OCI-LY1 (cell line): ENCODE data around the gene SPECC1L.

Source experiments
- H2AFZ ChIP-seq: fragments of 200-600 bp; sonication (generic), shearing (Covaris generic); 2 replicates; pipeline ENCODE4 v1.6.0; 2014; ENCODE audit warnings: antibody characterized with exemption, mild to moderate bottlenecking, low read length
- H3F3A ChIP-seq: fragments of 200-600 bp; sonication (generic), shearing (Covaris generic); 2 replicates; pipeline ENCODE4 v1.6.0; 2014; ENCODE audit warnings: mild to moderate bottlenecking, antibody characterized with exemption, low read length, moderate library complexity; ENCODE audit not compliant: insufficient read depth
- H3K27ac ChIP-seq: fragments of 200-600 bp; sonication (generic); 2 replicates; pipeline ENCODE4 v1.5.1; 2014; ENCODE audit warnings: low read length, mixed run types, mild to moderate bottlenecking, low read depth; ENCODE audit not compliant: poor library complexity, severe bottlenecking
- H3K27me3 ChIP-seq: fragments of 200-600 bp; sonication (generic); 2 replicates; pipeline ENCODE4 v1.6.0; 2014; ENCODE audit warnings: antibody characterized with exemption, mild to moderate bottlenecking, low read length, moderate library complexity; ENCODE audit not compliant: insufficient read depth
- H3K36me3 ChIP-seq: fragments of 200-600 bp; sonication (generic); 2 replicates; pipeline ENCODE4 v1.6.1; 2014; ENCODE audit warnings: mild to moderate bottlenecking, antibody characterized with exemption, low read length, moderate library complexity, mixed read lengths; ENCODE audit not compliant: insufficient read depth
- H3K4me1 ChIP-seq: fragments of 200-600 bp; sonication (generic); 2 replicates; pipeline ENCODE4 v1.5.1; 2014; ENCODE audit warnings: mild to moderate bottlenecking, low read length, moderate library complexity; ENCODE audit not compliant: insufficient read depth, severe bottlenecking
- H3K4me2 ChIP-seq: fragments of 200-600 bp; sonication (generic), shearing (Covaris generic); 2 replicates; pipeline ENCODE4 v1.6.1; 2014; ENCODE audit warnings: low read length
- H3K4me3 ChIP-seq: fragments of 200-600 bp; sonication (generic); 2 replicates; pipeline ENCODE4 v1.5.1; 2014; ENCODE audit warnings: low read length, low read depth, mild to moderate bottlenecking, mixed read lengths; ENCODE audit not compliant: poor library complexity, severe bottlenecking
- H3K79me2 ChIP-seq: fragments of 200-600 bp; shearing (Covaris generic); 2 replicates; pipeline ENCODE4 v1.6.1; 2016; ENCODE audit warnings: mixed run types, low read length, mixed read lengths; ENCODE audit not compliant: insufficient read depth
- H3K9ac ChIP-seq: fragments of 200-600 bp; sonication (generic), shearing (Covaris generic); 2 replicates; pipeline ENCODE4 v1.6.1; 2014; ENCODE audit warnings: mild to moderate bottlenecking, low read length, mixed read lengths
- H3K9me2 ChIP-seq: fragments of 200-600 bp; sonication (generic), shearing (Covaris generic); 2 replicates; pipeline ENCODE4 v1.6.1; 2014; ENCODE audit warnings: low read depth, mild to moderate bottlenecking, low read length, mixed read lengths
- H3K9me3 ChIP-seq: fragments of 200-600 bp; shearing (Covaris generic); 2 replicates; pipeline ENCODE4 v1.6.1; 2014; ENCODE audit warnings: low read length, mixed read lengths
- H4K20me1 ChIP-seq: fragments of 200-600 bp; sonication (generic), shearing (Covaris generic); 2 replicates; pipeline ENCODE4 v1.6.0; 2016; ENCODE audit warnings: mild to moderate bottlenecking, low read length; ENCODE audit not compliant: insufficient read depth
- EZH2 ChIP-seq: fragments of 200-600 bp; sonication (generic), shearing (Covaris generic); IDR thresholded peaks from 2 replicates; pipeline ENCODE4 v1.8.0; 2017; ENCODE audit warnings: borderline replicate concordance, mixed run types, mild to moderate bottlenecking, antibody characterized with exemption, low read length, moderate library complexity, mixed read lengths
- TF ChIP-seq, protein P1 (sequence below): fragments of 200-600 bp; sonication (generic), shearing (Covaris generic); IDR thresholded peaks from 2 replicates; pipeline ENCODE4 v1.5.1; 2017; ENCODE audit warnings: mild to moderate bottlenecking, antibody characterized with exemption, low read length, moderate library complexity, mixed read lengths

Gene SPECC1L

GRCh38 chr22:24225951-24226350 lies 44.7 kb upstream of the SPECC1L start:
- Histone ChIP-seq H4K20me1 (no peaks in the 10 kb centered on the region), H3K4me3 (no peak overlapping the region), H3K4me2 (no peak overlapping the region), H3K9ac (no peak overlapping the region), H3K4me1 (no peaks in the 10 kb centered on the region), H3K27me3 (no peaks in the 10 kb centered on the region; the same call in 1 of the 2 replicates), H2AFZ (no peak overlapping the region), H3K9me2 (no peaks in the 10 kb centered on the region), H3K27ac (no peak overlapping the region), H3K36me3 (no peaks in the 10 kb centered on the region), H3K79me2 (no peaks in the 10 kb centered on the region), H3F3A (no peaks in the 10 kb centered on the region), H3K9me3 (no peaks in the 10 kb centered on the region)
- no peak for TF ChIP-seq EZH2

GRCh38 chr22:24230911-24231656 lies 39.5 kb upstream of the SPECC1L start:
- H3K27ac ChIP-seq = no peak overlapping the region
- no peaks in the 10 kb centered on the region for H3F3A ChIP-seq
- H3K4me2 ChIP-seq = no peak overlapping the region
- H3K36me3 ChIP-seq = no peaks in the 10 kb centered on the region
- no peaks in the 10 kb centered on the region for H4K20me1 ChIP-seq
- H2AFZ ChIP-seq = no peak overlapping the region
- no peak for TF ChIP-seq EZH2
- TF ChIP-seq, protein P1, sequence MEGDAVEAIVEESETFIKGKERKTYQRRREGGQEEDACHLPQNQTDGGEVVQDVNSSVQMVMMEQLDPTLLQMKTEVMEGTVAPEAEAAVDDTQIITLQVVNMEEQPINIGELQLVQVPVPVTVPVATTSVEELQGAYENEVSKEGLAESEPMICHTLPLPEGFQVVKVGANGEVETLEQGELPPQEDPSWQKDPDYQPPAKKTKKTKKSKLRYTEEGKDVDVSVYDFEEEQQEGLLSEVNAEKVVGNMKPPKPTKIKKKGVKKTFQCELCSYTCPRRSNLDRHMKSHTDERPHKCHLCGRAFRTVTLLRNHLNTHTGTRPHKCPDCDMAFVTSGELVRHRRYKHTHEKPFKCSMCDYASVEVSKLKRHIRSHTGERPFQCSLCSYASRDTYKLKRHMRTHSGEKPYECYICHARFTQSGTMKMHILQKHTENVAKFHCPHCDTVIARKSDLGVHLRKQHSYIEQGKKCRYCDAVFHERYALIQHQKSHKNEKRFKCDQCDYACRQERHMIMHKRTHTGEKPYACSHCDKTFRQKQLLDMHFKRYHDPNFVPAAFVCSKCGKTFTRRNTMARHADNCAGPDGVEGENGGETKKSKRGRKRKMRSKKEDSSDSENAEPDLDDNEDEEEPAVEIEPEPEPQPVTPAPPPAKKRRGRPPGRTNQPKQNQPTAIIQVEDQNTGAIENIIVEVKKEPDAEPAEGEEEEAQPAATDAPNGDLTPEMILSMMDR = peak; percentile 45
- H3K9me2 ChIP-seq = no peaks in the 10 kb centered on the region
- H3K4me3 ChIP-seq = no peak overlapping the region
- H3K9me3 ChIP-seq = no peaks in the 10 kb centered on the region
- H3K27me3 ChIP-seq = no peaks in the 10 kb centered on the region
- H3K4me1 ChIP-seq = no peaks in the 10 kb centered on the region
- no peaks in the 10 kb centered on the region for H3K79me2 ChIP-seq
- no peak overlapping the region for H3K9ac ChIP-seq

DNA sequence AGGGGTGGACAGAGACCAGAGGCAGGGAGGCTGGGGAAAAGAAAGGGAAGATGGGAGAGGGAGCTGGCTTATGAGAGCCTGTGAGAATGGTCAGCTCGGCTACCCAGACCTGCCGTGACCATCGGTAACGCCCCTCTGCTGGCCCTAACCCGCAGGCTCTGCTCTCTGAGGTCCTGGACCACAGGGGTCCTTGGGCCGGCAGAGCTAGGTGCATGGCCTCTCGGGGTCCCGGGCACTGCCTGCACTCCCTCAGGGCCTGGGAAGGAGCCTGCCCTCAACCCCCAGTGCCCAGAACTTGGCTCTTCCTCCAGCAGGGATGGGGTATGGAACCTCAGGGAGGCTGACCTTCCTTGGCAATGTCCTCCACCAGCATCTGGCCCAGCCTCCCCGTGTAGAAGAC lies 38.9 kb upstream of the SPECC1L start:
- Histone ChIP-seq H3K9ac (no peak overlapping the region), H3K27me3 (no peaks in the 10 kb centered on the region), H3K79me2 (no peaks in the 10 kb centered on the region), H3K4me2 (no peak overlapping the region), H3F3A (no peaks in the 10 kb centered on the region), H3K4me3 (no peak overlapping the region), H3K4me1 (no peaks in the 10 kb centered on the region), H3K9me2 (no peaks in the 10 kb centered on the region), H3K36me3 (no peaks in the 10 kb centered on the region), H3K9me3 (no peaks in the 10 kb centered on the region), H4K20me1 (no peaks in the 10 kb centered on the region), H2AFZ (no peak overlapping the region), H3K27ac (no peak overlapping the region)
- TF ChIP-seq, protein P1 = no peak
- no peak for TF ChIP-seq EZH2

DNA sequence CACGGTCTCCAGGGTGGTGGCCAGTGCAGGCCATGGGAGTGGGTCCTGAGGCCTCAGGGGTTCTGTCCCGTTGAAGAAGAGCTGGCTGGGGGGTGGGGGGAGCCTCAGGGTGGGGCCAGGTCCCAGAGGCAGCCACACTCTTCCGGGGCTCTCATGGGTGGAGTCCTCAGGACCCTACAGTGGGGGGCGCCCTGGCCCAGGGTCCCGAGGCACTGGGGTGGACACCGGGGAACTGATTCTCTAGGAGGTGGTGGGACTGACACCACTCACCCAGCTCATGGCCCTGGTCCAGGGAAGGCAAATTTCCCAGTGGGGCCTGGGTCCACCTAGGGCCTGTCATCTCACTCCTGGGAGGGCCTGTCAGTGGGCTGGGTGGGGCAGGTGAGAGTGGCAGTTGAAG lies 38.5 kb upstream of the SPECC1L start:
- no peaks in the 10 kb centered on the region for H3K79me2 ChIP-seq
- H3F3A ChIP-seq = no peaks in the 10 kb centered on the region
- no peak overlapping the region for H3K4me3 ChIP-seq
- H3K4me2 ChIP-seq = no peak overlapping the region
- H3K27ac ChIP-seq = no peak overlapping the region
- H3K9me3 ChIP-seq = no peaks in the 10 kb centered on the region
- TF ChIP-seq EZH2 = no peak
- TF ChIP-seq, protein P1 = no peak
- no peak overlapping the region for H2AFZ ChIP-seq
- no peaks in the 10 kb centered on the region for H4K20me1 ChIP-seq
- no peak overlapping the region for H3K9ac ChIP-seq
- no peaks in the 10 kb centered on the region for H3K9me2 ChIP-seq
- no peaks in the 10 kb centered on the region for H3K36me3 ChIP-seq
- no peaks in the 10 kb centered on the region for H3K4me1 ChIP-seq
- no peaks in the 10 kb centered on the region for H3K27me3 ChIP-seq
